Measurements from ENCODE around the gene CCDC187.
A peak's percentile ranks its signal among the peaks of the same experiment; 100 is the strongest.
"Not testable (repeated sequence)": the region's sequence is repeated elsewhere in the genome, so short reads cannot be mapped to it uniquely, and the experiment has no call there.

CCDC187 gene

DNA sequence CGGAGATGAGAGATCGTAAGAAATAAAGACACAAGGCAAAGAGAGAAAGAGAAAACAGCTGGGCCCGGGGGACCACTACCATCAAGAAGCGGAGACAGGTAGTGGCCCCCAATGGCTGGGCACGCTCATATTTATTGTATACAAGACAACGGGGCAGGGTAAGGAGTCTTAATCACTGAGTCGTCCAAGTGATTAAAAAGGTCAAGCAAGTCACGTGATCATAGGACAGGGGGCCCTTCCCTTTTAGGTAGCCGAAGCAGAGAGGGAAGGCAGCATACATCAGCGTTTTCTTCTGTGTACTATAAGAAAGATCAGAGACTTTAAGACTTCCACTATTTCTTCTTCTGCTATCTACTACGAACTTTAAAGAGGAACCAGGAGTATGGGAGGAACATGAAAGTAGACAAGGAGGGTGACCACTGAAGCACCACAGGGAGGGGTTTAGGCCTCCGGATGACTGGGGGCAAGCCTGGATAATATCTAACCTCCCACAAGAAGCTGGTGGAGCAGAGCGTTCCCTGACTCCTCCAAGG, 33.7 kb downstream of the CCDC187 start:
- DNase-seq (no peak), ATAC-seq (replicated peaks) (no peak)
- Mint-ChIP-seq H3K27ac (no peak overlapping the region), H3K4me1 (ENCODE audit: low read depth in 2 of 2) (peaks cover 0 to 3% of the 10 kb centered on the region in 2 donors), H3K36me3 (ENCODE audit: insufficient read depth) (peaks cover 9% of the 10 kb centered on the region), H3K27me3 (peaks cover 5 to 6% of the 10 kb centered on the region in 2 donors), H3K9me3 (no peaks in the 10 kb centered on the region), H3K4me3 (no peak overlapping the region)

- ATAC-seq (replicated peaks) (no peak), DNase-seq (no peak)
- Mint-ChIP-seq H3K36me3 (ENCODE audit: insufficient read depth) (peaks cover 9% of the 10 kb centered on the region), H3K4me1 (ENCODE audit: low read depth in 2 of 2) (peaks cover 0 to 3% of the 10 kb centered on the region in 2 donors), H3K27ac (no peak overlapping the region), H3K9me3 (no peaks in the 10 kb centered on the region), H3K27me3 (no peaks in the 10 kb centered on the region), H3K4me3 (peak overlapping the region in 1 of 2 donors; percentile 79)
Observed at GRCh38 chr9:136268735-136269134, 35.2 kb downstream of the CCDC187 start.

DNA sequence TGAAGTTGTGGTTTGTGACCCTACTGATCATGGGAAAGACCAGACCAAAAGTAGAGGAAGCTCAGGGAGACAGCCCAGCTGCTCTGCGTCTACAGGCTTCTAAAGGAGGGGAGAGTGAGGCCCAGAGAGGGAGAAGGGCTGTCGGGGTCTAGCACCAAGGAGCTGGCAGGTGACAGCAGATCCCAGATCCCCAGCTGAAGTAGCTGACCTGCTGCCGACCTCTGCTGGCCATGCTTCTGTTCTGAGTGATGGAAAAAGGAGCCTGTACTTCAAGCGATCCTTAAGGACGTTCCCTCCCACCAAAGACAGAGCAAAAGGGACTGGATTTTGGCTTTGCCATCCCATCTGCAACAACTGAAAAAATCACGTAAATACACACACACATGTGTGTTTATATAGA, 35.6 kb downstream of the CCDC187 start:
- peaks cover 0 to 3% of the 10 kb centered on the region in 2 donors for H3K4me1 Mint-ChIP-seq (ENCODE audit: low read depth in 2 of 2)
- H3K27ac Mint-ChIP-seq = no peak overlapping the region
- ATAC-seq (replicated peaks) (no peak), DNase-seq (no peak)
- H3K27me3 Mint-ChIP-seq = no peaks in the 10 kb centered on the region
- H3K4me3 Mint-ChIP-seq = peak overlapping the region; percentile 79
- H3K9me3 Mint-ChIP-seq = no peaks in the 10 kb centered on the region
- peaks cover 9% of the 10 kb centered on the region for H3K36me3 Mint-ChIP-seq (ENCODE audit: insufficient read depth)

- DNase-seq (peak; percentile 68 to 71 (median 69)), ATAC-seq (replicated peaks) (peak; percentile 92)
- Mint-ChIP-seq H3K36me3 (ENCODE audit: insufficient read depth) (peaks cover 9% of the 10 kb centered on the region), H3K9me3 (no peaks in the 10 kb centered on the region), H3K27me3 (no peaks in the 10 kb centered on the region), H3K27ac (peak overlapping the region; percentile 41 to 84), H3K4me1 (ENCODE audit: low read depth in 2 of 2) (peaks cover 0 to 3% of the 10 kb centered on the region in 2 donors), H3K4me3 (peak overlapping the region; percentile 79)
Observed at GRCh38 chr9:136267261-136268111, 36.4 kb downstream of the CCDC187 start.

- not testable (repeated sequence) for H3K4me1 Mint-ChIP-seq (ENCODE audit: low read depth in 2 of 2); DNase-seq; ATAC-seq (replicated peaks); H3K27me3 Mint-ChIP-seq; H3K36me3 Mint-ChIP-seq (ENCODE audit: insufficient read depth); H3K9me3 Mint-ChIP-seq
- Mint-ChIP-seq H3K27ac (peak overlapping the region; percentile 41 to 84), H3K4me3 (peak overlapping the region; percentile 79)
Observed at GRCh38 chr9:136266641-136267040, 37.3 kb downstream of the CCDC187 start.

- ATAC-seq (replicated peaks) (no peak), DNase-seq (no peak)
- Mint-ChIP-seq H3K4me1 (ENCODE audit: low read depth in 2 of 2) (peaks cover 0 to 3% of the 10 kb centered on the region in 2 donors), H3K27ac (no peak overlapping the region), H3K27me3 (no peaks in the 10 kb centered on the region), H3K4me3 (no peak overlapping the region), H3K9me3 (no peaks in the 10 kb centered on the region), H3K36me3 (ENCODE audit: insufficient read depth) (peaks cover 9% of the 10 kb centered on the region)
Observed at GRCh38 chr9:136265561-136266355, 38.1 kb downstream of the CCDC187 start.

DNA sequence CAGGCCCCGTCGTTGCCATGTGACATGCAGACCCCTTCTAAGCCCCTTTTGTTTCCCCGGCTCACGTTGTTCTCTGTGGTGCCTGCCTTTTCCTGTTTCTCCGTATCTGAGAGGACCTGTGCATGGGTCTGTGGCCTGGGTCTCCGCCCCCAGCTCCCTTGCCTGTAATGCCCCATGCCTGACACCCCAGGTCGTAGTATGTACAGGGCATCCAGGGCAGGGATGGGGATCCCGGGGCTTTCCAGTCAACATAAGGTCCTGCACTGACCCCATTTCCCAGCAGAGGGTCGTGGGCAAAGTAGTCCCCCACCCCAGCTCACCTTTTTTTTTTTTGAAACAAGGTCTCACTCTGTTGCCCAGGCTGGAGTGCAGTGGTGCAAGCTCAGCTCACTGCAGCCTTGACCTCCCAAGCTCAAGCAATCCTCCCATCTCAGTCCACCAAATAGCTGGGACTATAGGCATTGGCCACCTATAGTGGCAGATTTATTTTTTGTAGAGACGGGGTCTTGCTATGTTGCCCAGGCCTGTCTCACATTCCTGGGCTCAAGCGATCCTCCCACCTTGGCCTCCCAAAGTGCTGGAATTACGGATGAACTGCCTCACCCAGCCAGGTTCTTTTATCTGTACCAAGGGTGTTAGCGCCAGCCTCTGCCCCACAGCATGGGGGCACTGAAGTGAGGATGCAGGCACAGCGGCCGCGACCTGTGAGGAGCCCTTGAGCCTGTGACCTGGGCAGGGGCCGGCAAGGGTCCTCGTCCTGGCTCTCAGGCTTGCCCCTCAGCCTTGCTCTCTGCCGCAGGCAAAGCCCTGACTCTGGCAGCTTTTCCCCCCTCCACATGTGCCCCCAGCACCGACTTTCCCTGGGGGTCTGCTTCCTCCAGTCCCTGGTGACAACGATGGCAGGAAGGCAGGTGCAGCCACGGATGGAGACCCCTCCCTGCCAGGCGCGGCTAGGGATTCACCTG, 39.2 kb downstream of the CCDC187 start:
- ATAC-seq (replicated peaks) = no peak
- Mint-ChIP-seq H3K27ac (no peak overlapping the region), H3K4me1 (ENCODE audit: low read depth in 2 of 2) (peaks cover 0 to 3% of the 10 kb centered on the region in 2 donors), H3K4me3 (no peak overlapping the region), H3K27me3 (no peaks in the 10 kb centered on the region), H3K36me3 (ENCODE audit: insufficient read depth) (peaks cover 9% of the 10 kb centered on the region), H3K9me3 (no peaks in the 10 kb centered on the region)
- no peak for DNase-seq

GRCh38 chr9:136264031-136264430, 39.9 kb downstream of the CCDC187 start:
- no peaks in the 10 kb centered on the region for H3K9me3 Mint-ChIP-seq
- no peaks in the 10 kb centered on the region for H3K27me3 Mint-ChIP-seq
- ATAC-seq (replicated peaks) (no peak), DNase-seq (no peak)
- peaks cover 9% of the 10 kb centered on the region for H3K36me3 Mint-ChIP-seq (ENCODE audit: insufficient read depth)
- no peak overlapping the region for H3K27ac Mint-ChIP-seq
- peaks cover 0 to 3% of the 10 kb centered on the region in 2 donors for H3K4me1 Mint-ChIP-seq (ENCODE audit: low read depth in 2 of 2)
- no peak overlapping the region for H3K4me3 Mint-ChIP-seq

- DNase-seq (no peak), ATAC-seq (replicated peaks) (no peak)
- no peak overlapping the region for H3K27ac Mint-ChIP-seq
- peaks cover 0 to 2% of the 10 kb centered on the region in 2 donors for H3K4me1 Mint-ChIP-seq (ENCODE audit: low read depth in 2 of 2)
- H3K27me3 Mint-ChIP-seq = no peaks in the 10 kb centered on the region
- H3K36me3 Mint-ChIP-seq (ENCODE audit: insufficient read depth) = peaks cover 9% of the 10 kb centered on the region
- no peak overlapping the region for H3K4me3 Mint-ChIP-seq
- no peaks in the 10 kb centered on the region for H3K9me3 Mint-ChIP-seq
Observed at GRCh38 chr9:136262671-136263178, 41.2 kb downstream of the CCDC187 start.

- H3K9me3 Mint-ChIP-seq = no peaks in the 10 kb centered on the region
- H3K4me1 Mint-ChIP-seq (ENCODE audit: low read depth in 2 of 2) = no peaks in the 10 kb centered on the region
- H3K27me3 Mint-ChIP-seq = no peaks in the 10 kb centered on the region
- H3K27ac Mint-ChIP-seq = no peak overlapping the region
- DNase-seq = no peak
- no peak for ATAC-seq (replicated peaks)
- H3K36me3 Mint-ChIP-seq (ENCODE audit: insufficient read depth) = peaks cover 1% of the 10 kb centered on the region
- H3K4me3 Mint-ChIP-seq = no peak overlapping the region
Observed at GRCh38 chr9:136261686-136262430, 42.0 kb downstream of the CCDC187 start.

DNA sequence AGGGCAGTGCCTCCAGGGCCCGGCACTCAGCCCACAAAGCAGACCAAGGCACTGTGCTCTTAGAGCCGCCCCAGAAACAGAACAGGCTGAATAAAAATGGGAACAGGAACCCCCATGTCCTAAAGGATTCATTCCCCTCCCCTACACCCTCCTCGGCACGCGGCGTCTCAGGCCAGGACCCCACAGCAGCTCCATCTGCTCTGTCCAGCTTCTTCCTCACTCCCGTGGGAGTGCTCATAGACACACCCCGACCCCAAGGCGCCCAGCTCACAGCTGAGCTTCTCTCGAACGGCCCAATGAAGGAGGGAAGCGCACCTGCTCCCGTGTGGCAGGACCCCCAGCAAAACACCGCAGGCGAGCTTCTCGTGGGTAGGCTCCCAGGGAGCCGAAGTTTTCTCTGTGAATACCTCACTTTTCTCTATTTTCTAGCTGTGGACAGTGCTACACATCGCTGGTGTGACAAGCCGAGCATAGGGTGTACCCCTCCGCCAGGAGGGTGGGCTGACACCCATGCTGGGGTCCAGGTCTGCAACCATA, 42.9 kb downstream of the CCDC187 start:
- H3K36me3 Mint-ChIP-seq (ENCODE audit: insufficient read depth) = no peaks in the 10 kb centered on the region
- H3K27ac Mint-ChIP-seq = no peak overlapping the region
- no peak overlapping the region for H3K4me3 Mint-ChIP-seq
- H3K9me3 Mint-ChIP-seq = no peaks in the 10 kb centered on the region
- no peaks in the 10 kb centered on the region for H3K4me1 Mint-ChIP-seq (ENCODE audit: low read depth in 2 of 2)
- ATAC-seq (replicated peaks) (no peak), DNase-seq (no peak)
- peaks cover 0 to 6% of the 10 kb centered on the region in 2 donors for H3K27me3 Mint-ChIP-seq

GRCh38 chr9:136260521-136260920, 43.4 kb downstream of the CCDC187 start:
- Mint-ChIP-seq H3K4me3 (no peak overlapping the region), H3K36me3 (ENCODE audit: insufficient read depth) (no peaks in the 10 kb centered on the region), H3K27me3 (peaks cover under 1 to 10% of the 10 kb centered on the region in 2 donors), H3K4me1 (ENCODE audit: low read depth in 2 of 2) (no peaks in the 10 kb centered on the region), H3K27ac (no peak overlapping the region), H3K9me3 (no peaks in the 10 kb centered on the region)
- DNase-seq (no peak), ATAC-seq (replicated peaks) (no peak)

Data from effector memory CD8-positive, alpha-beta T cell (primary cell).